Endothelial cell (in vitro differentiated cells): Measurements from ENCODE around the gene ALG8. TPM values are rescaled to one million over a fixed set of nuclear protein-coding genes. Genes with fewer than 3 reads are reported as not detected.

Source experiments
- DNase-seq: peaks from one replicate; pipeline ENCODE4 v3.0.0; 2021; ENCODE audit warnings: low spot score
- H3K27ac Mint-ChIP-seq: one replicate; pipeline ENCODE4 v1.8.0; 2021; ENCODE audit warnings: mixed read lengths, inconsistent platforms; ENCODE audit not compliant: unreplicated experiment
- H3K27me3 Mint-ChIP-seq: one replicate; pipeline ENCODE4 v1.8.0; 2021; ENCODE audit warnings: mild to moderate bottlenecking, moderate library complexity, mixed read lengths, inconsistent platforms; ENCODE audit not compliant: unreplicated experiment
- H3K36me3 Mint-ChIP-seq: one replicate; pipeline ENCODE4 v1.8.0; 2021; ENCODE audit warnings: mild to moderate bottlenecking, low read depth, mixed read lengths, inconsistent platforms; ENCODE audit not compliant: unreplicated experiment
- H3K4me1 Mint-ChIP-seq: one replicate; pipeline ENCODE4 v1.8.0; 2021; ENCODE audit warnings: mild to moderate bottlenecking, mixed read lengths, inconsistent platforms; ENCODE audit not compliant: unreplicated experiment
- H3K4me3 Mint-ChIP-seq: one replicate; pipeline ENCODE4 v1.8.0; 2021; ENCODE audit warnings: mild to moderate bottlenecking, mixed read lengths, inconsistent platforms; ENCODE audit not compliant: unreplicated experiment
- H3K9me3 Mint-ChIP-seq: one replicate; pipeline ENCODE4 v1.8.0; 2021; ENCODE audit warnings: mixed read lengths, inconsistent platforms; ENCODE audit not compliant: unreplicated experiment
- total RNA-seq: library from RNA; stranded (reverse); fragmentation: NEBNext Ultra II Directional; extraction: Animal tissue kit (Norgen Biotek cat#: 25700); gene quantifications from one replicate; pipeline ENCODE4 v1.2.1, GENCODE V29; 2021; ENCODE audit not compliant: unreplicated experiment
- TF ChIP-seq, protein P1 (sequence below): fragments of 200-600 bp; sonication (generic); IDR thresholded peaks from one replicate; pipeline ENCODE4 v1.5.0; 2021; ENCODE audit warnings: antibody characterized with exemption; ENCODE audit not compliant: unreplicated experiment

Gene ALG8
- total RNA-seq, 1 donor from 2014 or later: 31.4 TPM

DNA sequence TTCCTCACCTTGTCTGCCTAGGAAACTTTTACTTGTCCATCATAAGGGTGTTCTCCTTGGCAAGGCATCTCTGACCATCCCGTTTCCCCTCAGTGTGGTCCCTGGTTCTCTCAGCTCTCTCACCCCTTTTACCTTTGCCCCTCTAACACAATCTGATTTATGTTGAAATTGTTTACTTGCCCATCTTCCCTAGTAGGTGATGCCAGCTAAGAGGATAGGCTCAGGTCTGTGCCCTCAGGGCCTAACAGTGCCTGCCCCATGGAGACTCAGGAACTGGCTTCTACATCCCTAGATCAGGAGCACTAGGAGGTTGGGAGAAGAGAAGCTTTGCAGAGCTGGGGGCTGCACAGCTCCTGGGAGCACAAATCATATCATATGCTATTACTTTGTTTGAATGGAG, 21.1 kb upstream of the ALG8 start:
- H3K27me3 Mint-ChIP-seq: peaks cover 6% of the 10 kb centered on the region
- no peak overlapping the region for H3K4me3 Mint-ChIP-seq
- no peak overlapping the region for H3K27ac Mint-ChIP-seq
- DNase-seq: no peak
- H3K36me3 Mint-ChIP-seq: no peaks in the 10 kb centered on the region
- H3K4me1 Mint-ChIP-seq: no peaks in the 10 kb centered on the region
- H3K9me3 Mint-ChIP-seq: no peaks in the 10 kb centered on the region
- TF ChIP-seq, protein P1, sequence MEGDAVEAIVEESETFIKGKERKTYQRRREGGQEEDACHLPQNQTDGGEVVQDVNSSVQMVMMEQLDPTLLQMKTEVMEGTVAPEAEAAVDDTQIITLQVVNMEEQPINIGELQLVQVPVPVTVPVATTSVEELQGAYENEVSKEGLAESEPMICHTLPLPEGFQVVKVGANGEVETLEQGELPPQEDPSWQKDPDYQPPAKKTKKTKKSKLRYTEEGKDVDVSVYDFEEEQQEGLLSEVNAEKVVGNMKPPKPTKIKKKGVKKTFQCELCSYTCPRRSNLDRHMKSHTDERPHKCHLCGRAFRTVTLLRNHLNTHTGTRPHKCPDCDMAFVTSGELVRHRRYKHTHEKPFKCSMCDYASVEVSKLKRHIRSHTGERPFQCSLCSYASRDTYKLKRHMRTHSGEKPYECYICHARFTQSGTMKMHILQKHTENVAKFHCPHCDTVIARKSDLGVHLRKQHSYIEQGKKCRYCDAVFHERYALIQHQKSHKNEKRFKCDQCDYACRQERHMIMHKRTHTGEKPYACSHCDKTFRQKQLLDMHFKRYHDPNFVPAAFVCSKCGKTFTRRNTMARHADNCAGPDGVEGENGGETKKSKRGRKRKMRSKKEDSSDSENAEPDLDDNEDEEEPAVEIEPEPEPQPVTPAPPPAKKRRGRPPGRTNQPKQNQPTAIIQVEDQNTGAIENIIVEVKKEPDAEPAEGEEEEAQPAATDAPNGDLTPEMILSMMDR: no peak

DNA sequence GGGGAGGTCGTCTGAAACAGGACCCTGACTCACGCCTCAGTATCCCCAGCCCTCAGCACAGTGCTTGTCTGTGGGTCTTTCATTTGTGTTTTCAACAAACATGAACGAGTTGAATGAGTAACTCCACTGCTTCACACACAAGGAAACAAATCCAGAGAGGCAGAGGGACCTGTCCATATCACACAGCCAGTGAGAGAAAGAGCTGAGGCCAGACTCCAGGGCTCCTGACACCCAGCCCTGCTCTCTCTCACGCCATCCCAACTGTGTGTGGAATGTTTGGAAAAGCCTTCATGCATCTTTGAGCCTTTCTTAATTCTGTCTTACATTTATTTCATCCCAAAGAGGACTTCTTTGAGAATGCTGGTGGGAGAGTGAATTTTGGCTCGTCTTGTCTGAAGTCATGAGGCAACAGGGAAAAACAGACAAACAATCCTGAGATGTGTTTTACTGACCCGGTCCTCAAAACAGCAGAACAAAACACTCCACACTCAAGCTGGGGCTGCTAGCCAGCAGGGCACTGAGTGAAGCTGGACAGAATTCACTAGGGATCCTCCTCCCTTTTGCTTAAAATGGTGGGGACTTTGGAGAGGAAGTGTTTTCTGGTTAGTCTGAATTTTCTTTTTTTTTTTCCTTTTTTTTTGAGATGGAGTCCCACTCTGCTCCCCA, 19.7 kb upstream of the ALG8 start:
- Mint-ChIP-seq H3K4me1 (no peaks in the 10 kb centered on the region), H3K27me3 (peaks cover 6% of the 10 kb centered on the region), H3K36me3 (no peaks in the 10 kb centered on the region), H3K27ac (no peak overlapping the region), H3K9me3 (no peaks in the 10 kb centered on the region), H3K4me3 (no peak overlapping the region)
- DNase-seq: no peak
- TF ChIP-seq, protein P1: no peak

DNA sequence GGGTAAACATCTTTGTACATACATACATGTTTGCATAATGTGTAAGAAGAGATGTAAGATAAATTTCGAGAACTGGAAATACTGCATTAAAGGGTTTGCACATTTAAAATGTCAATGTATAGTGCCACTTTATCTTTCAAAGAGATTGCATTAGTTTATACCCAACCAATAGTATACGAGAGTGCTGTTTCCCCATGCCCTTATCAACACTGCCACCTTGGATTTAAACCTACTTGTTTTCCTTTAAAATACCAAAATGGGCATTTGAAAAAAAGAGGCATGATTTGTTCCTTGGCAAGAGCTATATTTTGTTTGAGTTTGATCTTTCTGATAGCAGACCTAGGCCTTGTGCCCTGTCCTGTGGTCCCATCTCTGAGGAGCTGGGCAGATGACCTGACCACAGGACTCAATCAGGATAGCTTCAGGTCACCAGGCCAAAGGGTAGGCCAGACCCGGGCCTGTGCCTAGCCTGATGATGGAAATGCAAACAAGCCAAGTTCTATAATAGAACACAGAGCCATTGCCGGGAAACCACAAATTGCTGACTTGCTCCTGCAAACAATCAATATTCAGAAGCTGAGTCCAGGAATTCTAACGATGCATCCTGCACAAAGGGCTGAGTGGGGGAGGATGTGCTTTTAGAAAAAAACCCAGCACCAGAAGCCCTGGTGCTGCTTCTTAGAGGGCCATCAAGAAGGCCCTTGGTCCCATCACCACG, 16.9 kb upstream of the ALG8 start:
- Mint-ChIP-seq H3K4me1 (no peaks in the 10 kb centered on the region), H3K36me3 (no peaks in the 10 kb centered on the region), H3K4me3 (no peak overlapping the region), H3K9me3 (no peaks in the 10 kb centered on the region), H3K27ac (no peak overlapping the region), H3K27me3 (peaks cover 6% of the 10 kb centered on the region)
- DNase-seq: no peak
- TF ChIP-seq, protein P1: no peak

DNA sequence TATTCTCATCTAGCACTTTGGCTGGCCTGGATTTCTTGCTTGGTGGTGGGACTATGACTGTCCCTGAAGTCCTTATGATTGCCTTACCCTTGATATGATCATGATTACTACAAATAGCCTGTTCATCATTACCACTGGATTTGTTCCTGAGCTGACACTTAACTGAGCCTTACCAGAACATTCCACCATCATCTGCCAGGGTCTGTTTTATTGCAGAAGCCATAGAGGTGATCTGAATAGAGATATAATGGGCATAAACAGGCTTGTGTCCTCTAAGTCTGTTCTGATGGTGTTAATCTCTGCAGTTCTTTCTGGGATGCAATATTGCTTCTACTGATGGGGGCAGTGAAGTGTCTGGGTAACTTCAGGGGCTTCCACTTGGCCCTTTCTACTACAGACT, 12.4 kb upstream of the ALG8 start:
- H3K4me3 Mint-ChIP-seq: no peak overlapping the region
- peaks cover 5% of the 10 kb centered on the region for H3K27me3 Mint-ChIP-seq
- H3K9me3 Mint-ChIP-seq: no peaks in the 10 kb centered on the region
- no peaks in the 10 kb centered on the region for H3K36me3 Mint-ChIP-seq
- no peaks in the 10 kb centered on the region for H3K4me1 Mint-ChIP-seq
- TF ChIP-seq, protein P1: no peak
- no peak overlapping the region for H3K27ac Mint-ChIP-seq
- DNase-seq: no peak

DNA sequence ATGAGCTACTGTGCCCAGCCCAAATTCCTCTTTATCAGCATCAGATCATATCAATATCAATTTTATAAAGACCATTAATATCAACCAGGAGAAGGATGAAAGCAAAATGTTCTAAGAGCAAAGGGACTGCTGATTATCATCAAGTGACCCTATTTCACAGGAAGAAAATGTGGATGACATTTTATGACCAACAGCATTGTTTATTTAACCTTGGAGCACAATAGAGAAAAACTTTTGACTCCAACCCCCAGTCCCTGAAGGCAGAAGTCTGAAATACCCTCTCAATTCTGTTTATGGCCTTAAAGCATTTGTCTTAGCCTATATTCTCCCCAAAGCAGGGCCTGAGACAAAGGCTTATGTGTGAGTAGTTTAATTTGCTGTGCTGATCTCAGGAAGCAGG, 11.3 kb upstream of the ALG8 start:
- no peaks in the 10 kb centered on the region for H3K4me1 Mint-ChIP-seq
- no peak overlapping the region for H3K27ac Mint-ChIP-seq
- TF ChIP-seq, protein P1: no peak

More for the DNA sequence above, 11.3 kb upstream of the ALG8 start:
- Mint-ChIP-seq H3K9me3 (no peaks in the 10 kb centered on the region), H3K4me3 (no peak overlapping the region), H3K27me3 (peaks cover 5% of the 10 kb centered on the region), H3K36me3 (no peaks in the 10 kb centered on the region)
- no peak for DNase-seq
